GM21367 (cell line): ENCODE measurements around the gene KLF13.

Experiments
- ATAC-seq: cut with Tn5 transposase; IDR thresholded peaks from one replicate; pipeline ENCODE4 v1.9.1; 2021; ENCODE audit not compliant: unreplicated experiment

Gene KLF13

GRCh38 chr15:31326156-31326874, at the start of gene KLF13:
KLF13 (plus strand) TSS chr15:31326835; CDS start chr15:31327213, 378 bp downstream.
- ATAC-seq, result peak; percentile 48

- no peak for ATAC-seq
These were observed 49.1 kb upstream of the KLF13 start for GRCh38 chr15:31277335-31278060.

GRCh38 chr15:31278061-31278445, 48.6 kb upstream of the KLF13 start:
- ATAC-seq, result no peak

- no peak for ATAC-seq
These were observed 48.0 kb upstream of the KLF13 start for GRCh38 chr15:31278544-31279220.

GRCh38 chr15:31279221-31280045, 47.2 kb upstream of the KLF13 start:
- ATAC-seq, result no peak

- no peak for ATAC-seq
These were observed 46.4 kb upstream of the KLF13 start for GRCh38 chr15:31280046-31280830.

GRCh38 chr15:31280831-31281216, 45.8 kb upstream of the KLF13 start:
- ATAC-seq, result no peak

GRCh38 chr15:31283043-31283442, 43.6 kb upstream of the KLF13 start:
- no peak for ATAC-seq

GRCh38 chr15:31285772-31286261, 40.8 kb upstream of the KLF13 start:
- no peak for ATAC-seq

- no peak for ATAC-seq
These were observed 35.5 kb upstream of the KLF13 start for GRCh38 chr15:31291048-31291578.

GRCh38 chr15:31292391-31293015, 34.1 kb upstream of the KLF13 start:
- ATAC-seq, result no peak

GRCh38 chr15:31293655-31294054, 33.0 kb upstream of the KLF13 start:
- ATAC-seq, result no peak

GRCh38 chr15:31294067-31294466, 32.6 kb upstream of the KLF13 start:
- no peak for ATAC-seq

GRCh38 chr15:31295658-31296057, 31.0 kb upstream of the KLF13 start:
- no peak for ATAC-seq

- ATAC-seq, result no peak
These were observed 30.4 kb upstream of the KLF13 start for GRCh38 chr15:31296219-31296645.

- ATAC-seq, result no peak
These were observed 29.7 kb upstream of the KLF13 start for GRCh38 chr15:31296646-31297574.

GRCh38 chr15:31297575-31298456, 28.8 kb upstream of the KLF13 start:
- ATAC-seq, result no peak
